GM12875 (cell line): ENCODE measurements around the gene WDR76.
"Not testable (repeated sequence)": the region's sequence is repeated elsewhere in the genome, so short reads cannot be mapped to it uniquely, and the experiment has no call there.

Experiments
- H3K4me3 ChIP-seq: one replicate; pipeline ENCODE4 v1.5.1; 2011; ENCODE audit warnings: low read depth, low read length, control low read depth
- TF ChIP-seq, protein P1 (sequence below): IDR thresholded peaks from 2 replicates; pipeline ENCODE4 v1.5.1; 2011; ENCODE audit warnings: low read depth, mild to moderate bottlenecking, control low read depth, inconsistent platforms, low read length, moderate library complexity, borderline replicate concordance; ENCODE audit not compliant: insufficient read depth

WDR76 gene

DNA sequence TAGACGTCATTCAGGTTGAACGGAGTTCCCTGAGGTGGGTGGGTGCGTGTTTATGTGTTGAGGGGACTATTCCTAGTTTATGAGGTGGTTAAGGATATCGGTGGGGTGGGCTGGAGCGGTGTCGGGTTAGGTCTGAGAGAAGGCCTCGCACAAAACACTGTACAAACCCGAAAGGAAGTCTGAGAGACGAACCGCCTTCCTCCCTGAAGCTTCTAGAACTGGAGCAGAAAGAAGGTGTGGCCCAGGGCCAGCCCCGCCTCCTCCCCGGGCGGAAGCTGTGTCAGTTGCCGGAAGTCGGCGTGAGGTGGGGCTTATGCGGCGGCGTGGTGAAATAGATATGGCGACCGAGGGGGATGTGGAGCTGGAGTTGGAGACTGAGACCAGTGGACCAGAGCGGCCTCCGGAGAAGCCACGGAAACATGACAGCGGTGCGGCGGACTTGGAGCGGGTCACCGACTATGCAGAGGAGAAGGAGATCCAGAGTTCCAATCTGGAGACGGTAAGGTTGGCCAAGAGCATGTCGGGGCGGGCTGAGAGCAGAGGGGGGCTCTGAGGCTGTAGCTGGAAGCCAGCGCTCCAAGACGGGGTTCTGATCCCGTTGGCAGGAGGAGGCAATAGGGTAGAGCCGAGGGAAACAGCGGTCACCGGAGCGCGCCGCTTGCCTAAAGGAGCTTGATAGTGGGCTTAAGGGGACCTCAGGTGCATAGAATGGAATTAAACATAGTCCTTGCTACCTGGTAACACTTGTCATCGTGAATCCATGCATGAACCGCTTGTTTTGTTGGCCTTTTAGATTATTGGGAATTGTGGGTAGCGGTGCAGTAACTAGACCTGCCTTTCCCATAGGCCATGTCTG lies 26.3 kb upstream of the WDR76 start, which contains the start of gene HYPK:
Gene HYPK, plus strand, starts transcription at position 314 of the 856 bp plus-strand sequence. Its CDS starts 24 bp downstream, at position 338.
- TF ChIP-seq, protein P1, sequence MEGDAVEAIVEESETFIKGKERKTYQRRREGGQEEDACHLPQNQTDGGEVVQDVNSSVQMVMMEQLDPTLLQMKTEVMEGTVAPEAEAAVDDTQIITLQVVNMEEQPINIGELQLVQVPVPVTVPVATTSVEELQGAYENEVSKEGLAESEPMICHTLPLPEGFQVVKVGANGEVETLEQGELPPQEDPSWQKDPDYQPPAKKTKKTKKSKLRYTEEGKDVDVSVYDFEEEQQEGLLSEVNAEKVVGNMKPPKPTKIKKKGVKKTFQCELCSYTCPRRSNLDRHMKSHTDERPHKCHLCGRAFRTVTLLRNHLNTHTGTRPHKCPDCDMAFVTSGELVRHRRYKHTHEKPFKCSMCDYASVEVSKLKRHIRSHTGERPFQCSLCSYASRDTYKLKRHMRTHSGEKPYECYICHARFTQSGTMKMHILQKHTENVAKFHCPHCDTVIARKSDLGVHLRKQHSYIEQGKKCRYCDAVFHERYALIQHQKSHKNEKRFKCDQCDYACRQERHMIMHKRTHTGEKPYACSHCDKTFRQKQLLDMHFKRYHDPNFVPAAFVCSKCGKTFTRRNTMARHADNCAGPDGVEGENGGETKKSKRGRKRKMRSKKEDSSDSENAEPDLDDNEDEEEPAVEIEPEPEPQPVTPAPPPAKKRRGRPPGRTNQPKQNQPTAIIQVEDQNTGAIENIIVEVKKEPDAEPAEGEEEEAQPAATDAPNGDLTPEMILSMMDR = no peak
- H3K4me3 ChIP-seq = peak within 1 kb of the TSS; percentile 81

DNA sequence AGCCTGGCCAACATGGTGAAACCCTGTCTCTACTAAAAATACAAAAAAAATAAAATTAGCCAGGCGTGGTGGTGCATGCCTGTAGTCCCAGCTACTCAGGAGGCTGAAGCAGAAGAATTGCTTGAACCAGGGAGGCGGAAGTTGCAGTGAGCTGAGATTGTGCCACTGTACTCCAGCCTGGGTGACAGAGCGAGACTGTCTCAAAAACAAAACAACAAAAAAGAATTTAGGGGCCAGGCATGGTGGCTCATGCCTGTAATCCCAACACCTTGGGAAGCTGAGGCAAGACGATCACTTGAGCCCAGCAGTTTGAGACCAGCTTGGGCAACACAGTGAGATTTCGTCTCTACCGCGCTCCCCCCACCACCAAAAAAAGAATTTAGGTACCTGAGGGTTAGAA lies 24.1 kb upstream of the WDR76 start:
- H3K4me3 ChIP-seq = not testable (repeated sequence)

DNA sequence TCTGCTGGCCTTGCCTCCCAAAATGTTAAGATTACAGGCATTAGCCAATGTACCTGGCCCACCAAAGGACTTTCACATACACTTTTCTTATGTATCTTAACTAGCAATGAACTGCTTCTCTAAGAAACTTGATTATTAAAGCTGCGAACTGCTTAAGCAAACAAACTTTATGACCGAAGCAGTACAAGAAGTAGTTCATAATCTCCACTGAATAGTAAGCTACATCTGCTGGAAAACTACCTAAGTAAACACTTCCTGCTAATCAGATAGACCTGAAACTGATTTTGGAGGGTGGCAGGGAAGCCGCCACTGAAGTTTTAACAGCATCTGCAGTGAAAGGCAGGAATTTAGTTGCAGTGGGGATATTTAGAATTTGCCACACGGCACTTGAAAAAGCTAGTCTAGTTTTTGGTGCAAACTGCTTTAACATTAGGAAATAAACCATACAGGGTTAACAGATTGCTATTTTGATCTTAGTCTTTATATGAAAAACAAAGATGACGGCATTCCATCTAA lies 18.3 kb upstream of the WDR76 start:
- no peak overlapping the region for H3K4me3 ChIP-seq
- TF ChIP-seq, protein P1 = no peak

DNA sequence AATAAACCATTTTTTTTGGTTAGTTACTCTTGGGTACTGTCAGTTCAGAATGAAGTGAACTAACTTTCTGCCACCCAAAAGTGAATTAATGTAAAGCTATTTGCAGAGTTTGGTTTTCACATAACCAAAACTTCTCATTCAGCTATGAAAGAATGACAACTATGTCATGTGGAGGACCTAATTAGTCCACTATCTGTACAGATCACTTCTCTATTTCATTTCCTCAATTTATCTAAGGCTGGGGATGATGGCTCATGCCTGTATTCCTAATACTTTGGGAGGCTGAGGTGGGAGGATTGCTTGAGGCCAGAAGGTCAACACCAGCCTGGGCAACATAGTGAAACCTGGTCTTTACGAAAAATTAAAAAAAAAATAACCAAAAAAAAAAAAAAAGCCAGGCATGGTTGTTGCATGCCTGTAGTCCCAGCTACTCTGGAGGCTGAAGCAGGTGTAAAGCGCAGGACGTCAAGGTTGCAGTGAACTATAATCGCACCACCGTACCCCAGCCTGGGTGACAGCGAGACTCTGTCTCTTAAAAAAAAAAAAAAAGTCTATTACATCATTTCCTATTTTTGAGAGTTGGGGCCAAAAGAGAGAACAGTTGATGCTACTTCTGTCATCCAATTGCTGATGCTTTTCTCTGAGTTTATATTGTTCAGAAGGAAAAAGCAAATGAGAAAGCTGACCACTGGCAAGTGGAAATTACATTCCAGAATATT lies 17.7 kb upstream of the WDR76 start:
- H3K4me3 ChIP-seq = no peak overlapping the region
- TF ChIP-seq, protein P1 = no peak

DNA sequence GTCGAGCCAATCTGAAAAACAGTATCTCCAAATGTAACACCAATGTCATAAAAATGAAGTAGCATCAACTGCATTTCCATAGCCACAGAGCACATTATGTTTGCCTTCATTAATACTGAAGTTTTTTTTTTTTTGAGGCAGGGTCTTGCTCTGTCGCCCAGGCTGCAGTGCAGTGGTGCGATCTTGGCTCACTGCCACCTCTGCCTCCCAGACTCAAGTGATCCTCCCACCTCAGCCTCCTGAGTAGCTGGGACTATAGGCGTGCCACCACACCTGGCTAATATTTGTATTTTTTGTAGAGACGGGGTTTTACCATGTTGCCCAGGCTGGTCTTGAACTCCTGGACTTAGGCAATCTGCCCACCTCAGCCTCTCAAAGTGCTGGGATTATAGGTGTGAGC lies 11.7 kb upstream of the WDR76 start:
- not testable (repeated sequence) for H3K4me3 ChIP-seq

DNA sequence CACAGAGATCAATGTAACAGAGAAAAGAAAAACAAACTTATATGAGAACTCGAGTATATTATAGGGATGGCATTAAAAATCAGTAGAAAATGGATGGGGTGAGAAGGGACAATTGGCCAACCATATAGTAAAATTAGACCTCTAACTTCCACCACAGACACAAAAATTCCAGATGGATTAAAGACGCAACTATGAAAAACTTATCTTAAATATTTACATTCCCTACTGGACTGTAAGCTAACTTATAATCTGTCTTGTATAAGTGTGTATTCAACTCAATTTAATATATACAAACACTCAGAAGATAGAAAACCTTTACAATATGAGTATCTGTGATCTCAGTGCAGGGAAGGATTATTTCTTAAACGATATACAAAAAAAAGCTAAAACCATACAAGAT lies 5.3 kb upstream of the WDR76 start:
- TF ChIP-seq, protein P1 = no peak
- H3K4me3 ChIP-seq = no peak overlapping the region

DNA sequence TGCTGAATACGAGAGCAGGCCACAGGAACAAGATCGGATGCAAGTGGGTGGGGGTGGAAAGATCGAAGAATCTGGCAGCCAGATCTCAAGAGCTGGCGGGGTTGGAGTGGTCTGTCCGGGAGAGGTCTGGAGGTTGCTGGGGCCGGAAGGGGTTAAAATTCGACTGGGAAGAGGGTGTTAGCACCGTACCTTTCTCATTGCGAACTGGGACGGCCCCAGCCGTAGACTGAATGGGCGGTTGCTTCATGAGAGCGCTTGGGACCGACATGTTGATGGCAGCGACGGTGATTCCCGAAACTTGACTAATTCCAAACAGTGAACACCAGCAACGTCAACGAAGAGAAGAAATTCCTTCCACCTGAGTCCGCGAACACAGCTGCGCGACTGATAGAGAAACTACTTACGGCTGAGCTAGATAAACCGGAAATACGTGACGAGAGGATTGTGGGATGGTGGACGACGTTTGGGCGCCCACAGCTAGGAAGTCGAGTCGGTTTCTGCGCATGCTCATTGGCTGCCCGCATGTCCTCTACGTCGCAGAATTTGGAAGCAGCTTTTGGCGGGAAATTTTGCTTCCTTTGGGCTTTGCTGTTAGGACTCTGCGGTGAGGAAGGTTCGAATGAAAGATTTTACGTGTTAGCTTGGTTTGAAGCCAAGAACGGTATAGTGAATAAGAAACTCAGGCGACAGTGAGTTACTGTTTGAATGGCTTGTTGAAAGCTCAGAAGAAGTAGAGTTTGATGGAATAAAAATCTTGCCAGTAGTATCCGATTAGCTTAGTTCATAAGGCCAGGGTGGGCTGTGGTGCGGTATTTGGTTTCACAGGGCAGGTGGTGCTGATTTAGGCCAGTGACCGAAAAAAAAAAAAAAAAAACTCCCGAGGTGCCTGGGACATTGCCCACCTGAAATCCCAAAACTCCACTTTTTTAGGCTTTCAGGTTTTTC lies 2.2 kb upstream of the WDR76 start, which contains the start of gene MFAP1:
Gene MFAP1, minus strand, starts transcription at position 389 of the 945 bp plus-strand sequence. Its CDS starts 121 bp downstream, at position 268.
- peak within 1 kb of the TSS; percentile 74 for H3K4me3 ChIP-seq
- TF ChIP-seq, protein P1 = no peak

DNA sequence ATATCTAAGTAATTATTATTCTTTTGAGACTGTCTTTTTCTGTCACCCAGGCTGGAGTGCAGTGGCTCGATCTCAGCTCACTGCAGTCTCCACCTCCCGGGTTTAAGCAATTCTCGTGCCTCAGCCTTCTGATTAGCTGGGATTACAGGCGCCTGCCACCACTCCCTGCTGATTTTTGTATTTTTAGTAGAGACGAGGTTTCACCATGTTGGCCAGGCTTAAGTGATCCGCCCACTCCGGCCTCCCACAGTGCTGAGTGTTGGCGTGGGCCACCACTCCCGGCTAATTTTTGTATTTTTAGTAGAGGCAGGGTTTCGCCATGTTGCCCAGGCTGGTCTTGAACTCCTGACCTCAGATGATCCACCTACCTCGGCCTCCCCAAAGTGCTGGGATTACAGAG lies 1.5 kb upstream of the WDR76 start:
- H3K4me3 ChIP-seq = not testable (repeated sequence)
